H9 (cell line): ENCODE data around the gene RPL9. TPM values are rescaled to one million over a fixed set of nuclear protein-coding genes. Genes with fewer than 3 reads are reported as not detected.

ENCODE experiments used
- DNase-seq: peaks from one replicate; pipeline ENCODE4 v3.0.0-alpha.2; 2017
- H2AFZ ChIP-seq: one replicate; pipeline ENCODE4 v1.6.1; 2013; ENCODE audit warnings: mild to moderate bottlenecking, low read length, control low read depth, moderate library complexity
- H2AK5ac ChIP-seq: 2 replicates; pipeline ENCODE4 v1.6.1; 2013; ENCODE audit warnings: low read length, control low read depth, mixed read lengths; ENCODE audit not compliant: insufficient read length
- H2BK120ac ChIP-seq: one replicate; pipeline ENCODE4 v1.6.1; 2013; ENCODE audit warnings: low read depth, mild to moderate bottlenecking, low read length, control low read depth, inconsistent platforms; ENCODE audit not compliant: poor library complexity, severe bottlenecking
- H2BK12ac ChIP-seq: 2 replicates; pipeline ENCODE4 v1.6.1; 2013; ENCODE audit warnings: low read length, control low read depth, mixed read lengths, low read depth; ENCODE audit not compliant: insufficient read length
- H2BK15ac ChIP-seq: 2 replicates; pipeline ENCODE4 v1.6.1; 2013; ENCODE audit warnings: low read depth, low read length, control low read depth
- H2BK20ac ChIP-seq: one replicate; pipeline ENCODE4 v1.6.1; 2013; ENCODE audit warnings: low read depth, mild to moderate bottlenecking, low read length, control low read depth, inconsistent platforms; ENCODE audit not compliant: poor library complexity, severe bottlenecking
- H2BK5ac ChIP-seq: 2 replicates; pipeline ENCODE4 v1.6.1; 2013; ENCODE audit warnings: low read length, control low read depth, mixed read lengths; ENCODE audit not compliant: insufficient read length
- H3K14ac ChIP-seq: 2 replicates; pipeline ENCODE4 v1.6.1; 2013; ENCODE audit warnings: low read length, control low read depth; ENCODE audit not compliant: insufficient read depth
- H3K18ac ChIP-seq: 2 replicates; pipeline ENCODE4 v1.6.1; 2013; ENCODE audit warnings: low read depth, mild to moderate bottlenecking, mixed read lengths, low read length, control low read depth; ENCODE audit not compliant: insufficient read length
- H3K23ac ChIP-seq: 2 replicates; pipeline ENCODE4 v1.6.1; 2013; ENCODE audit warnings: low read length, control low read depth, mixed read lengths, low read depth; ENCODE audit not compliant: insufficient read length
- H3K23me2 ChIP-seq: 2 replicates; pipeline ENCODE4 v1.6.1; 2013; ENCODE audit warnings: low read depth, mild to moderate bottlenecking, mixed read lengths, low read length, control low read depth; ENCODE audit not compliant: insufficient read length, poor library complexity, severe bottlenecking
- H3K27ac ChIP-seq: 2 replicates; pipeline ENCODE4 v1.5.1; 2013; ENCODE audit warnings: low read length, control low read depth, mixed read lengths, low read depth; ENCODE audit not compliant: insufficient read length
- H3K27me3 ChIP-seq: 2 replicates; pipeline ENCODE4 v1.6.1; 2013; ENCODE audit warnings: low read length, control low read depth, inconsistent platforms; ENCODE audit not compliant: insufficient read depth
- H3K4ac ChIP-seq: 2 replicates; pipeline ENCODE4 v1.6.1; 2013; ENCODE audit warnings: low read depth, mild to moderate bottlenecking, control low read depth, inconsistent platforms, low read length, moderate library complexity
- H3K4me1 ChIP-seq: 2 replicates; pipeline ENCODE4 v1.6.1; 2013; ENCODE audit warnings: low read length, control low read depth, inconsistent platforms; ENCODE audit not compliant: insufficient read depth
- H3K4me2 ChIP-seq: 2 replicates; pipeline ENCODE4 v1.6.1; 2013; ENCODE audit warnings: low read length, control low read depth, mixed read lengths; ENCODE audit not compliant: insufficient read length, insufficient read depth
- H3K56ac ChIP-seq: 2 replicates; pipeline ENCODE4 v1.6.1; 2013; ENCODE audit warnings: low read depth, mild to moderate bottlenecking, mixed read lengths, low read length, control low read depth; ENCODE audit not compliant: insufficient read length
- H3K79me1 ChIP-seq: 2 replicates; pipeline ENCODE4 v1.6.1; 2013; ENCODE audit warnings: low read depth, mild to moderate bottlenecking, moderate library complexity, low read length, control low read depth, inconsistent platforms; ENCODE audit not compliant: insufficient read depth, poor library complexity, severe bottlenecking
- H3K79me2 ChIP-seq: 2 replicates; pipeline ENCODE4 v1.6.1; 2013; ENCODE audit warnings: low read length, control low read depth, inconsistent platforms; ENCODE audit not compliant: insufficient read depth
- H3K9ac ChIP-seq: 2 replicates; pipeline ENCODE4 v1.6.1; 2013; ENCODE audit warnings: low read length, control low read depth, mixed read lengths; ENCODE audit not compliant: insufficient read length; ENCODE audit errors: extremely low read depth
- H3K9me3 ChIP-seq: one replicate; pipeline ENCODE4 v1.6.1; 2013; ENCODE audit warnings: low read depth, low read length, inconsistent platforms; ENCODE audit not compliant: control insufficient read depth
- H3T11ph ChIP-seq: one replicate; pipeline ENCODE4 v1.6.1; 2013; ENCODE audit warnings: mild to moderate bottlenecking, low read length, control low read depth, inconsistent platforms
- H4K20me1 ChIP-seq: one replicate; pipeline ENCODE4 v1.6.1; 2013; ENCODE audit not compliant: control insufficient read depth, insufficient read length, insufficient read depth
- H4K5ac ChIP-seq: 2 replicates; pipeline ENCODE4 v1.6.1; 2013; ENCODE audit warnings: low read depth, mild to moderate bottlenecking, mixed read lengths, low read length, control low read depth; ENCODE audit not compliant: insufficient read length
- H4K8ac ChIP-seq: replicated peaks from 2 replicates; pipeline ENCODE4 v1.6.1; 2013; ENCODE audit warnings: low read length, control low read depth, mixed read lengths, low read depth; ENCODE audit not compliant: insufficient read length
- H4K91ac ChIP-seq: 2 replicates; pipeline ENCODE4 v1.6.1; 2013; ENCODE audit warnings: low read depth, mild to moderate bottlenecking, moderate library complexity, mixed read lengths, low read length, control low read depth; ENCODE audit not compliant: insufficient read length
- H3K27ac Mint-ChIP-seq, 3 experiments: 2 replicates in 2 of 3; 3 replicates in 1 of 3; pipeline ENCODE4 v1.8.0; 2020 to 2021; ENCODE audit warnings: mixed read lengths in 3 of 3, mild to moderate bottlenecking in 1 of 3, moderate library complexity in 1 of 3
- H3K27me3 Mint-ChIP-seq: 2 replicates; pipeline ENCODE4 v1.8.0; 2021; ENCODE audit warnings: low read depth, mild to moderate bottlenecking, moderate library complexity, mixed read lengths
- H3K36me3 Mint-ChIP-seq, 3 experiments: 2 replicates in 2 of 3; 3 replicates in 1 of 3; pipeline ENCODE4 v1.8.0; 2020 to 2021; ENCODE audit warnings: low read depth in 3 of 3, mixed read lengths in 3 of 3; ENCODE audit not compliant: insufficient read depth in 1 of 3
- H3K4me1 Mint-ChIP-seq, 2 experiments: 2 replicates each; pipeline ENCODE4 v1.8.0; 2020; ENCODE audit warnings: mixed read lengths in 2 of 2
- H3K4me3 Mint-ChIP-seq, 2 experiments: 2 replicates in 1 of 2; 3 replicates in 1 of 2; pipeline ENCODE4 v1.8.0; 2020 to 2021; ENCODE audit warnings: mild to moderate bottlenecking in 2 of 2, mixed read lengths in 2 of 2, moderate library complexity in 1 of 2
- H3K9me3 Mint-ChIP-seq, 2 experiments: 2 replicates in 1 of 2; 3 replicates in 1 of 2; pipeline ENCODE4 v1.8.0; 2020; ENCODE audit warnings: mild to moderate bottlenecking in 2 of 2, mixed read lengths in 2 of 2, moderate library complexity in 1 of 2
- total RNA-seq: library from RNA; stranded (reverse); gene quantifications from 2 replicates; pipeline ENCODE4 v1.2.1, GENCODE V29; 2021
- TF ChIP-seq, protein P1 (sequence below): fragments of 200-600 bp; sonication (generic); conservative IDR thresholded peaks from 3 replicates; pipeline ENCODE4 v1.8.0; 2021; ENCODE audit warnings: antibody characterized with exemption, mild to moderate bottlenecking

The RPL9 gene
- total RNA-seq, 1 experiment from 2014 or later, result 1,888 TPM

DNA sequence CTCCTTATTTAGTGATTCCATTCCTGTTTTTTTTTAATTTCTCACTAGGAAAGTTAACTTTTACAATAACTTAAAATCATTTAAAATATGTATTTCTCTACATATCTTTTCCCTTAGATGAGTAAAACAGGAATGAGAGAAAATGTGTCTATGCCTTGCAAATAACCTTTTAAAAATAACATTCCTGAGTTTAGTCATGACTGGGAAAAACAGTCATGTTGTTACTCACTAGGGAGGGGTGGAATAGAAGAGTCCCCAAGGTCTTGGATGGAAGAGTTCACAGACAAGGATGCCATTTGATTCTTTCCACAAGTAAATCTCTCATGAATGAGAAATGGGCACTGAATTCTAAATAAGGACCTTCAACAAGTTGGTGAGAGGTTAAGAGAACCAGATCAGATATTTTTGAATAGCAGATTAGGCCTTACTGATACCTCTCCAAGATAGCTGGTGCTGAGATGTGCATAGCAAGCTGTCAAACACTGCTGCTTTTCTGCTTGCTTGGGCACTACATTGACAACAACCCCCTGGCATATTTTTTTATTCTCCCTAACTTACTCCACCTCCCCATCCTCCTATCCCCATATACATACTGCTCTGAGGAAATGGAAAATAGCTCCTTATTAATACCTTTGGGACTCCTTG, 43.4 kb upstream of the RPL9 start:
- Mint-ChIP-seq H3K36me3 (peaks cover 36 to 77% (median 60%) of the 10 kb centered on the region in 3 experiments; a peak in 6 of 7 replicates), H3K27ac (no peak overlapping the region), H3K4me1 (no peaks in the 10 kb centered on the region), H3K4me3 (no peak overlapping the region), H3K27me3 (no peaks in the 10 kb centered on the region), H3K9me3 (no peaks in the 10 kb centered on the region)
- no peak overlapping the region for H3K9ac ChIP-seq
- TF ChIP-seq, protein P1, sequence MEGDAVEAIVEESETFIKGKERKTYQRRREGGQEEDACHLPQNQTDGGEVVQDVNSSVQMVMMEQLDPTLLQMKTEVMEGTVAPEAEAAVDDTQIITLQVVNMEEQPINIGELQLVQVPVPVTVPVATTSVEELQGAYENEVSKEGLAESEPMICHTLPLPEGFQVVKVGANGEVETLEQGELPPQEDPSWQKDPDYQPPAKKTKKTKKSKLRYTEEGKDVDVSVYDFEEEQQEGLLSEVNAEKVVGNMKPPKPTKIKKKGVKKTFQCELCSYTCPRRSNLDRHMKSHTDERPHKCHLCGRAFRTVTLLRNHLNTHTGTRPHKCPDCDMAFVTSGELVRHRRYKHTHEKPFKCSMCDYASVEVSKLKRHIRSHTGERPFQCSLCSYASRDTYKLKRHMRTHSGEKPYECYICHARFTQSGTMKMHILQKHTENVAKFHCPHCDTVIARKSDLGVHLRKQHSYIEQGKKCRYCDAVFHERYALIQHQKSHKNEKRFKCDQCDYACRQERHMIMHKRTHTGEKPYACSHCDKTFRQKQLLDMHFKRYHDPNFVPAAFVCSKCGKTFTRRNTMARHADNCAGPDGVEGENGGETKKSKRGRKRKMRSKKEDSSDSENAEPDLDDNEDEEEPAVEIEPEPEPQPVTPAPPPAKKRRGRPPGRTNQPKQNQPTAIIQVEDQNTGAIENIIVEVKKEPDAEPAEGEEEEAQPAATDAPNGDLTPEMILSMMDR, result no peak
- H2BK120ac ChIP-seq, result no peak overlapping the region
- H3K18ac ChIP-seq, result no peak overlapping the region
- H2BK20ac ChIP-seq, result no peak overlapping the region
- H3K14ac ChIP-seq, result no peak overlapping the region
- no peak overlapping the region for H3K23ac ChIP-seq
- no peak overlapping the region for H3T11ph ChIP-seq
- H2BK15ac ChIP-seq, result no peak overlapping the region
- H2BK5ac ChIP-seq, result no peak overlapping the region
- no peaks in the 10 kb centered on the region for H3K27me3 ChIP-seq
- no peak overlapping the region for H3K27ac ChIP-seq
- no peaks in the 10 kb centered on the region for H4K20me1 ChIP-seq
- no peak overlapping the region for H2BK12ac ChIP-seq
- H4K5ac ChIP-seq, result no peak overlapping the region
- no peaks in the 10 kb centered on the region for H3K4me1 ChIP-seq
- no peak overlapping the region for H4K8ac ChIP-seq
- no peak overlapping the region for H3K56ac ChIP-seq
- H3K9me3 ChIP-seq, result no peaks in the 10 kb centered on the region
- no peaks in the 10 kb centered on the region for H3K79me1 ChIP-seq
- no peak overlapping the region for H2AFZ ChIP-seq
- no peak for DNase-seq
- H3K79me2 ChIP-seq, result no peaks in the 10 kb centered on the region
- H4K91ac ChIP-seq, result no peak overlapping the region
- H3K4ac ChIP-seq, result no peak overlapping the region
- H2AK5ac ChIP-seq, result no peak overlapping the region
- no peak overlapping the region for H3K4me2 ChIP-seq
- H3K23me2 ChIP-seq, result no peaks in the 10 kb centered on the region
